ENCODE results near the gene APBB1IP. TPM values are rescaled to one million over a fixed set of nuclear protein-coding genes. Genes with fewer than 3 reads are reported as not detected.
A peak's percentile ranks its signal among the peaks of the same experiment; 100 is the strongest.
"Not testable (repeated sequence)": the region's sequence is repeated elsewhere in the genome, so short reads cannot be mapped to it uniquely, and the experiment has no call there.

APBB1IP gene
- total RNA-seq, 2 donors from 2014 or later = 46.5 to 50.4 TPM

- Mint-ChIP-seq H3K4me3 (no peak overlapping the region), H3K27me3 (no peaks in the 10 kb centered on the region), H3K27ac (no peak overlapping the region), H3K36me3 (ENCODE audit: low read depth) (peaks cover 86% of the 10 kb centered on the region), H3K9me3 (no peaks in the 10 kb centered on the region), H3K4me1 (peaks cover 2% of the 10 kb centered on the region)
- ATAC-seq (replicated peaks) = no peak
Measured at GRCh38 chr10:26494018-26494417, 55.9 kb downstream of the APBB1IP start.

- Mint-ChIP-seq H3K27me3 (no peaks in the 10 kb centered on the region), H3K4me1 (no peaks in the 10 kb centered on the region), H3K36me3 (ENCODE audit: low read depth) (peaks cover 100% of the 10 kb centered on the region), H3K27ac (peak overlapping the region; percentile 35), H3K4me3 (no peak overlapping the region), H3K9me3 (no peaks in the 10 kb centered on the region)
- no peak for ATAC-seq (replicated peaks)
Measured at GRCh38 chr10:26499426-26499825, 61.3 kb downstream of the APBB1IP start.

- Mint-ChIP-seq H3K9me3 (no peaks in the 10 kb centered on the region), H3K4me1 (peaks cover 8% of the 10 kb centered on the region), H3K4me3 (no peak overlapping the region), H3K36me3 (ENCODE audit: low read depth) (peaks cover 98% of the 10 kb centered on the region), H3K27ac (peak overlapping the region; percentile 30), H3K27me3 (no peaks in the 10 kb centered on the region)
- ATAC-seq (replicated peaks) = no peak
Measured at GRCh38 chr10:26502986-26503385, 64.8 kb downstream of the APBB1IP start.

- Mint-ChIP-seq H3K36me3 (ENCODE audit: low read depth) (peaks cover 98% of the 10 kb centered on the region), H3K27ac (no peak overlapping the region), H3K9me3 (no peaks in the 10 kb centered on the region), H3K4me3 (no peak overlapping the region), H3K4me1 (peaks cover 8% of the 10 kb centered on the region), H3K27me3 (no peaks in the 10 kb centered on the region)
- peak; percentile 44 for ATAC-seq (replicated peaks)
Measured at GRCh38 chr10:26503911-26504310, 65.8 kb downstream of the APBB1IP start.

- not testable (repeated sequence) for H3K4me3 Mint-ChIP-seq; H3K27me3 Mint-ChIP-seq; H3K4me1 Mint-ChIP-seq; H3K27ac Mint-ChIP-seq; ATAC-seq (replicated peaks); H3K9me3 Mint-ChIP-seq
- peaks cover 98% of the 10 kb centered on the region for H3K36me3 Mint-ChIP-seq (ENCODE audit: low read depth)
Measured at GRCh38 chr10:26504429-26504828, 66.3 kb downstream of the APBB1IP start.

GRCh38 chr10:26505491-26505890 lies 67.3 kb downstream of the APBB1IP start:
- H3K4me1 Mint-ChIP-seq = peaks cover 8% of the 10 kb centered on the region
- no peak overlapping the region for H3K4me3 Mint-ChIP-seq
- H3K27ac Mint-ChIP-seq = peak overlapping the region; percentile 69
- no peaks in the 10 kb centered on the region for H3K27me3 Mint-ChIP-seq
- peaks cover 98% of the 10 kb centered on the region for H3K36me3 Mint-ChIP-seq (ENCODE audit: low read depth)
- H3K9me3 Mint-ChIP-seq = no peaks in the 10 kb centered on the region
- ATAC-seq (replicated peaks) = no peak

- no peaks in the 10 kb centered on the region for H3K27me3 Mint-ChIP-seq
- peak overlapping the region; percentile 78 for H3K27ac Mint-ChIP-seq
- ATAC-seq (replicated peaks) = no peak
- peaks cover 8% of the 10 kb centered on the region for H3K4me1 Mint-ChIP-seq
- H3K4me3 Mint-ChIP-seq = no peak overlapping the region
- peaks cover 98% of the 10 kb centered on the region for H3K36me3 Mint-ChIP-seq (ENCODE audit: low read depth)
- no peaks in the 10 kb centered on the region for H3K9me3 Mint-ChIP-seq
Measured at GRCh38 chr10:26506736-26507135, 68.6 kb downstream of the APBB1IP start.

- Mint-ChIP-seq H3K4me3 (no peak overlapping the region), H3K27me3 (no peaks in the 10 kb centered on the region), H3K4me1 (peaks cover 8% of the 10 kb centered on the region), H3K27ac (peak overlapping the region; percentile 78), H3K9me3 (no peaks in the 10 kb centered on the region), H3K36me3 (ENCODE audit: low read depth) (peaks cover 98% of the 10 kb centered on the region)
- ATAC-seq (replicated peaks) = no peak
Measured at GRCh38 chr10:26507441-26507840, 69.3 kb downstream of the APBB1IP start.

- no peak for ATAC-seq (replicated peaks)
- Mint-ChIP-seq H3K27ac (peak overlapping the region; percentile 78), H3K4me3 (no peak overlapping the region), H3K27me3 (no peaks in the 10 kb centered on the region), H3K9me3 (no peaks in the 10 kb centered on the region), H3K4me1 (peaks cover 8% of the 10 kb centered on the region), H3K36me3 (ENCODE audit: low read depth) (peaks cover 98% of the 10 kb centered on the region)
Measured at GRCh38 chr10:26508016-26508415, 69.9 kb downstream of the APBB1IP start.

GRCh38 chr10:26509307-26509706 lies 71.2 kb downstream of the APBB1IP start:
- H3K9me3 Mint-ChIP-seq = no peaks in the 10 kb centered on the region
- no peak overlapping the region for H3K27ac Mint-ChIP-seq
- no peaks in the 10 kb centered on the region for H3K27me3 Mint-ChIP-seq
- ATAC-seq (replicated peaks) = no peak
- H3K4me1 Mint-ChIP-seq = peaks cover 8% of the 10 kb centered on the region
- no peak overlapping the region for H3K4me3 Mint-ChIP-seq
- H3K36me3 Mint-ChIP-seq (ENCODE audit: low read depth) = peaks cover 98% of the 10 kb centered on the region

GRCh38 chr10:26513101-26513500 lies 75.0 kb downstream of the APBB1IP start:
- H3K27ac Mint-ChIP-seq = peak overlapping the region; percentile 28
- ATAC-seq (replicated peaks) = no peak
- peaks cover 100% of the 10 kb centered on the region for H3K36me3 Mint-ChIP-seq (ENCODE audit: low read depth)
- no peak overlapping the region for H3K4me3 Mint-ChIP-seq
- no peaks in the 10 kb centered on the region for H3K9me3 Mint-ChIP-seq
- no peaks in the 10 kb centered on the region for H3K27me3 Mint-ChIP-seq
- no peaks in the 10 kb centered on the region for H3K4me1 Mint-ChIP-seq

GRCh38 chr10:26516540-26517101 lies 78.5 kb downstream of the APBB1IP start:
- Mint-ChIP-seq H3K4me3 (no peak overlapping the region), H3K27me3 (no peaks in the 10 kb centered on the region), H3K9me3 (no peaks in the 10 kb centered on the region), H3K36me3 (ENCODE audit: low read depth) (peaks cover 100% of the 10 kb centered on the region), H3K27ac (no peak overlapping the region), H3K4me1 (no peaks in the 10 kb centered on the region)
- ATAC-seq (replicated peaks) = no peak

- no peak for ATAC-seq (replicated peaks)
- H3K36me3 Mint-ChIP-seq (ENCODE audit: low read depth) = peaks cover 100% of the 10 kb centered on the region
- no peaks in the 10 kb centered on the region for H3K4me1 Mint-ChIP-seq
- H3K27ac Mint-ChIP-seq = no peak overlapping the region
- no peak overlapping the region for H3K4me3 Mint-ChIP-seq
- H3K9me3 Mint-ChIP-seq = no peaks in the 10 kb centered on the region
- H3K27me3 Mint-ChIP-seq = no peaks in the 10 kb centered on the region
Measured at GRCh38 chr10:26517141-26517867, 79.2 kb downstream of the APBB1IP start.

GRCh38 chr10:26519803-26520202 lies 81.7 kb downstream of the APBB1IP start:
- Mint-ChIP-seq H3K36me3 (ENCODE audit: low read depth) (peaks cover 100% of the 10 kb centered on the region), H3K9me3 (no peaks in the 10 kb centered on the region), H3K4me3 (no peak overlapping the region), H3K27ac (no peak overlapping the region), H3K27me3 (no peaks in the 10 kb centered on the region), H3K4me1 (no peaks in the 10 kb centered on the region)
- ATAC-seq (replicated peaks) = no peak

- Mint-ChIP-seq H3K36me3 (ENCODE audit: low read depth) (peaks cover 100% of the 10 kb centered on the region), H3K4me3 (no peak overlapping the region), H3K9me3 (no peaks in the 10 kb centered on the region), H3K27ac (no peak overlapping the region), H3K27me3 (no peaks in the 10 kb centered on the region), H3K4me1 (no peaks in the 10 kb centered on the region)
- ATAC-seq (replicated peaks) = no peak
Measured at GRCh38 chr10:26520575-26520974, 82.4 kb downstream of the APBB1IP start.

Measured in activated T-helper 17 cell treated with anti-CD3 and anti-CD28 coated beads, Interleukin-2, amount 50 U/mL, for 72 hours (primary cell).